Measurements from ENCODE around the gene CTF1.

- TF ChIP-seq, protein P1, sequence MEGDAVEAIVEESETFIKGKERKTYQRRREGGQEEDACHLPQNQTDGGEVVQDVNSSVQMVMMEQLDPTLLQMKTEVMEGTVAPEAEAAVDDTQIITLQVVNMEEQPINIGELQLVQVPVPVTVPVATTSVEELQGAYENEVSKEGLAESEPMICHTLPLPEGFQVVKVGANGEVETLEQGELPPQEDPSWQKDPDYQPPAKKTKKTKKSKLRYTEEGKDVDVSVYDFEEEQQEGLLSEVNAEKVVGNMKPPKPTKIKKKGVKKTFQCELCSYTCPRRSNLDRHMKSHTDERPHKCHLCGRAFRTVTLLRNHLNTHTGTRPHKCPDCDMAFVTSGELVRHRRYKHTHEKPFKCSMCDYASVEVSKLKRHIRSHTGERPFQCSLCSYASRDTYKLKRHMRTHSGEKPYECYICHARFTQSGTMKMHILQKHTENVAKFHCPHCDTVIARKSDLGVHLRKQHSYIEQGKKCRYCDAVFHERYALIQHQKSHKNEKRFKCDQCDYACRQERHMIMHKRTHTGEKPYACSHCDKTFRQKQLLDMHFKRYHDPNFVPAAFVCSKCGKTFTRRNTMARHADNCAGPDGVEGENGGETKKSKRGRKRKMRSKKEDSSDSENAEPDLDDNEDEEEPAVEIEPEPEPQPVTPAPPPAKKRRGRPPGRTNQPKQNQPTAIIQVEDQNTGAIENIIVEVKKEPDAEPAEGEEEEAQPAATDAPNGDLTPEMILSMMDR (IDR thresholded peaks at IDR 0.05): no peak
- no peak for TF ChIP-seq POLR2A (IDR thresholded peaks at IDR 0.05)
Observed at GRCh38 chr16:30920891-30921290, 24.5 kb downstream of the CTF1 start.

All from adrenal gland (tissue), 5 donors.